GM12864 (cell line): ENCODE data around the gene C1orf87.

Experiments used
- DNase-seq: peaks from one replicate; pipeline ENCODE4 v3.0.0-alpha.2; 2011; ENCODE audit warnings: low read depth
- H3K4me3 ChIP-seq: 2 replicates; pipeline ENCODE4 v1.5.1; 2011; ENCODE audit warnings: mild to moderate bottlenecking, low read depth, low read length, control low read depth
- TF ChIP-seq, protein P1 (sequence below): IDR thresholded peaks from 2 replicates; pipeline ENCODE4 v1.5.1; 2011; ENCODE audit warnings: low read depth, mild to moderate bottlenecking, moderate library complexity, low read length, control low read depth, inconsistent platforms; ENCODE audit errors: missing control alignments

The C1orf87 gene

DNA sequence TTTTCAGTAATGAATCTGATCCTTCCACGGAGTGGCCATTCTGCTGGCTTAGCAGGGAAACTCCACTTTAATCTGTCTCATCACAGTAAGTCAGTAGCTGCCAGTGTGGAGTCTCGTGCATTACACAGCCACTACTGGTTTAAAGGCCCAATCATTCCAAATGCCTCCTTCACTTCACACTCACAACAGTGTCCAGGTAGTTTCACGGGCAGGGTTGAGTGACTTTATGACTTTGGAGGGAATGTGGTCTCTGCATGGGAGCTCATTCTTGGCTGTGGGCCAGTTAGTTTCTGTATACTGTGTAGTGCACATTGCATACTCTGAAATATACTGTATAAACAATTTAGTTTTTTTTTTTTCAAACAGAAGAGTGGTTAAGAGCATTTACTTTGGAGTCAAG lies 34.6 kb upstream of the C1orf87 start:
- TF ChIP-seq, protein P1, sequence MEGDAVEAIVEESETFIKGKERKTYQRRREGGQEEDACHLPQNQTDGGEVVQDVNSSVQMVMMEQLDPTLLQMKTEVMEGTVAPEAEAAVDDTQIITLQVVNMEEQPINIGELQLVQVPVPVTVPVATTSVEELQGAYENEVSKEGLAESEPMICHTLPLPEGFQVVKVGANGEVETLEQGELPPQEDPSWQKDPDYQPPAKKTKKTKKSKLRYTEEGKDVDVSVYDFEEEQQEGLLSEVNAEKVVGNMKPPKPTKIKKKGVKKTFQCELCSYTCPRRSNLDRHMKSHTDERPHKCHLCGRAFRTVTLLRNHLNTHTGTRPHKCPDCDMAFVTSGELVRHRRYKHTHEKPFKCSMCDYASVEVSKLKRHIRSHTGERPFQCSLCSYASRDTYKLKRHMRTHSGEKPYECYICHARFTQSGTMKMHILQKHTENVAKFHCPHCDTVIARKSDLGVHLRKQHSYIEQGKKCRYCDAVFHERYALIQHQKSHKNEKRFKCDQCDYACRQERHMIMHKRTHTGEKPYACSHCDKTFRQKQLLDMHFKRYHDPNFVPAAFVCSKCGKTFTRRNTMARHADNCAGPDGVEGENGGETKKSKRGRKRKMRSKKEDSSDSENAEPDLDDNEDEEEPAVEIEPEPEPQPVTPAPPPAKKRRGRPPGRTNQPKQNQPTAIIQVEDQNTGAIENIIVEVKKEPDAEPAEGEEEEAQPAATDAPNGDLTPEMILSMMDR, result no peak
- DNase-seq, result no peak

DNA sequence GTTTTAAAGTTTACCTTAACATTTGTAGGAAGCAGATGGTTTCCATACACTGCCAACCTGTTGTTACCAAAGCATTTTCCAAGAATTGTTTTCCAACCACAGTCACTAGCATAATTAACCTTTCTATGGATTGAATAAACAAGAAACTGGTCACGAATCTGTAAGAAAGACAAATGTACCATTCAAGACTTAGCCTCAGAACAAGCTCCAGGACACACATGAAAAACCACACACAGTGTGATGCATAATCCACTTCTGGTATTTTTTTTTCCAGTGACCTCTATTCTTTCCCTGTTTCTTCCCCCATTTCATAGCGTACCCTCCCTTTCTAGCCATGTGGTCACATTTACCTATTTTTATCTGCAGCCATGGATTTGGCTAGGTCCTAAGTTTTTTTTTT lies 29.6 kb upstream of the C1orf87 start:
- no peak overlapping the region for H3K4me3 ChIP-seq
- TF ChIP-seq, protein P1, result no peak
- DNase-seq, result no peak

More for the DNA sequence above, 34.6 kb upstream of the C1orf87 start:
- H3K4me3 ChIP-seq, result no peak overlapping the region

DNA sequence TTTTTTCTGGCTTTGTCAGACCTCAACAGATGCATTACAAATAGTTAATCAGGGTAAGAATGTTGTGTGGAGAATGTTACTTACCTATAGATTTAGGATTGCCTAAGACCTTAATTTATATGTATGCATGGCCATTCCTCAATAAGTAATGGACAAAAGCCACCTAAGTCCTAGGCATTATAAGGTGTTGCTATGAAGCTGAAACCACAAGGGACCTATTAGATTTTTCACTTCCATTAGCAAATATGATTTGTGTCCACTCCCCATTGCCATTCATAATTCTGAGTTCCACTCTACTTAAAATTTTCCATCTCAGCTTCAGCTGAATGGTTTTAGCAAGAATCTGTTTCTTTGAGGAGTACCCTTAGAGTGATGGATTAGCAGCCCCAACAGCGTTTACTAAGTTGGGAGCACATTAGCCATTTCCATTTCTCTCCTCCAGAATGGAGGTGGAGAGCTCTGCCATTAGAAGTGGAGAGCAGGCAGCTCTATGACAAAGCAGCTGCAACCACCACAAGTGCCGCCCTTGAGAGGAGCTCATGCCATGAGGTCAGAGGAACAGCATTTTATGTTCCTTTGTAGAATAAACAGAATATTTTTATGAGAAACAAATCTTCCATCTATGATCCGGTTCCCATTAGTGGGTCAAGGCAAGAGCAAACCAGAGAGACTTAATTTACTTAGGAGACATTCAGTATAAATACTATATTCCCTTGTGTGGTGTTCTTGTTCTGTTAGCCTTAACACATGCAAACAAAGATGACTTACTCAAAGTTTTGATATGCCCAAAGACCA lies 28.9 kb upstream of the C1orf87 start:
- H3K4me3 ChIP-seq, result no peak overlapping the region
- TF ChIP-seq, protein P1, result no peak
- DNase-seq, result no peak

DNA sequence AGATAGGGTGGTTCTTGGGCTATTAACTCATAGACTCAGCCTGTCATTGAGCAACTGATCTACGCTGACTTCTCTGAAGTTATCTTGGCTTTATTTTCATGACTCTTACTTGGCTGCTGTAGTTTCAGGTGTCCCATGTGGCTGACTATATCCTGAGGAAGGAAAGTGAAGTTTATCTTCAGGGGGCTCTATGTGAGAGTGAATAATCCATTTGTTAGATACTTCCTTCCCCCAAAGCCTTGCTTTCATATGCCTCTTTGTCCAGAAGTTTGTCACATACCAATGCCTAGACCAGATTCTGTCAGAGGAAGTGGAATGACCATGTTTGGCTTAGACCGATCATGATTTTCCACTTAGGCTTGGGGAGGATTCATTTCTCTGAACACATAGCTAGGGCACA lies 27.9 kb upstream of the C1orf87 start:
- TF ChIP-seq, protein P1, result no peak
- no peak for DNase-seq

DNA sequence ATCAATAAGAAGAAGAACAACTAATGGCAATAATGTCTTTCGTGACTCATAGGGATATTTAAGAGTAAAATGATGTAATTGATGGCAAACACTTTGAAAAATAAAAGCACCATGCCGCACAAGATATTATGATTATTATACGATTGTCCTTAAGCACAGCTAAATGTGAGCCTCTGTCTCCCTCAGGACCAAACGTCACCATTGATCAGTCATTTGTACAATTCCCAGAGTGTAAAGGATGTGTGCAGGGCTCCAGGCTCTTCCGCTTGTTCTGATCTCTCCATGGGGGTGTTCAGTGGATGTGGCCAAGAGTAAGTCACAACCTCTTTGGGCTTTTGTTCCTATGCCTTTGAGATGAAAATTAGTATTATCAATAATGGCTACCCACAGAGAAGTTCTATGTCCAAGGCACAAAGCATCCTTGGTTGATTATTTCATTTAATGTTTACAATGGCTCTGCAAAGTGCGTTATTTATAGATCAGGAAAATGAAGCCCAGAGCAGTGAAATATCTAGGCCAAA lies 17.7 kb upstream of the C1orf87 start:
- TF ChIP-seq, protein P1, result no peak
- no peak for DNase-seq
- H3K4me3 ChIP-seq, result no peak overlapping the region

More for the DNA sequence above, 27.9 kb upstream of the C1orf87 start:
- H3K4me3 ChIP-seq, result no peak overlapping the region

DNA sequence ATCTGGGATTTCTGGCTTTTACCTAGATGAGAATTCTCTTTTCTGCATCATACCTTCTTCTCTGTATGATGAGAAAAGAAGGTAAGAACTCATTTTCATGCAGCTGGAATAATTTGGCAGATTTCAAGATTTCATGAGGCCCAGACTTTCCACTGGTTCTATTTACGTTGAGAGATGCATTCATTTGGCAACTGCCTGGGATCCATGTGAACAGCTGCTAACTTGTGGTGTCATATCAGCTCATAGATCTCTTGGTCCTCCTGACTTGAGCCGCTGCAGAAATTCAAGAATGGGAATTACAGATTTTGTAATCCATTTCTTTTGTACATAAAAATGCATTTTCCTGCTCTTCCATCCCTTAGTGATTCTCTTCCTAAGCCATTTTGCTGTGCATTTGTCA lies 17.1 kb upstream of the C1orf87 start:
- TF ChIP-seq, protein P1, result no peak
- DNase-seq, result no peak
- no peak overlapping the region for H3K4me3 ChIP-seq

DNA sequence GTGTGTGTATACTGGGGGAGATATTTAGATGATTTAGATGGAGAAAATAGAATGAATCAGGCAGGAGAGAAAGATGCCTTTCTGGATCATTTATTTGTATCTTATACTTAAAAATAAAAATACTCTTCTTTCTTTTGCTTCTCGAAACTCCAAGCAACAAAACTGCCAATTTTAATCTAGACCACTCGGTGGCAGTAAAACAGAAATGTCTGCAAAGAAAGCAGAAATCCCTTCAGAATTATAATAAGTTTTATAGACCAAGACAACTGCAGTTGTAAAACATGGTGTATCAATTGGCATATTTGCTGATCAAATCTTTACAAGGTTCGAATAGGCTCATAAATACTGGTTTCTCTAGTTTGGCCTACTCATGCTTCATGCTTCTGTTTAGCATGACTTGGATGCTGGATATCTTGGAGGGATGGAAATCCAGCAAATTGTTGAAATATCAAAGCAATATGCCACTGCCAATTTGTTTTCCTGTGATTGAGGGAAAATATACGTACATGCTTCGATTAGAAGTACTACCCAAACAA lies 15.1 kb upstream of the C1orf87 start:
- DNase-seq, result no peak
- H3K4me3 ChIP-seq, result no peak overlapping the region
- TF ChIP-seq, protein P1, result no peak
